Stimulated activated CD4-positive, alpha-beta T cell treated with anti-CD3 and anti-CD28 coated beads, TNF-alpha, amount 100 ng/mL, for 48 hours (primary cell): Measurements from ENCODE around the gene JADE2.
"Not testable (repeated sequence)": the region's sequence is repeated elsewhere in the genome, so short reads cannot be mapped to it uniquely, and the experiment has no call there.

ENCODE experiments used
- DNase-seq, 3 donors: peaks; one replicate each; pipeline ENCODE4 v3.0.0-alpha.2; 2020; ENCODE audit warnings: low read depth in 3 of 3

The JADE2 gene

GRCh38 chr5:134524826-134525682 is at the start of gene JADE2:
JADE2 (plus strand) TSS chr5:134525670; CDS start chr5:134535858, 10,188 bp downstream.
- peak in 2 of 3 donors; percentile 59 to 72 for DNase-seq

- DNase-seq: no peak
These were observed 47.8 kb upstream of the JADE2 start for GRCh38 chr5:134477462-134478245.

- DNase-seq: no peak
These were observed 45.6 kb upstream of the JADE2 start for GRCh38 chr5:134479839-134480238.

GRCh38 chr5:134489227-134489944 is 36.1 kb upstream of the JADE2 start:
- DNase-seq: no peak

- DNase-seq: no peak
These were observed 35.1 kb upstream of the JADE2 start for GRCh38 chr5:134490255-134490924.

- no peak for DNase-seq
These were observed 34.6 kb upstream of the JADE2 start for GRCh38 chr5:134490925-134491271.

- DNase-seq: no peak
These were observed 33.5 kb upstream of the JADE2 start for GRCh38 chr5:134491841-134492442.

- no peak for DNase-seq
These were observed 32.9 kb upstream of the JADE2 start for GRCh38 chr5:134492568-134492967.

GRCh38 chr5:134493461-134494055 is 31.9 kb upstream of the JADE2 start:
- DNase-seq: no peak

GRCh38 chr5:134494780-134495179 is 30.7 kb upstream of the JADE2 start:
- DNase-seq: no peak

- not testable (repeated sequence) for DNase-seq
These were observed 25.6 kb upstream of the JADE2 start for GRCh38 chr5:134499905-134500304.

GRCh38 chr5:134500699-134501430 is 24.6 kb upstream of the JADE2 start:
- DNase-seq: no peak

GRCh38 chr5:134502259-134502658 is 23.2 kb upstream of the JADE2 start:
- no peak for DNase-seq

- DNase-seq: peak; percentile 49 to 70 (median 68)
These were observed 22.2 kb upstream of the JADE2 start for GRCh38 chr5:134503088-134503936.

- DNase-seq: no peak
These were observed 21.5 kb upstream of the JADE2 start for GRCh38 chr5:134503937-134504437.

GRCh38 chr5:134504629-134505300 is 20.7 kb upstream of the JADE2 start:
- no peak for DNase-seq

- DNase-seq: no peak
These were observed 19.1 kb upstream of the JADE2 start for GRCh38 chr5:134506054-134507039.
